ENCODE measurements around the gene DUS3L.

Gene DUS3L, protein sequence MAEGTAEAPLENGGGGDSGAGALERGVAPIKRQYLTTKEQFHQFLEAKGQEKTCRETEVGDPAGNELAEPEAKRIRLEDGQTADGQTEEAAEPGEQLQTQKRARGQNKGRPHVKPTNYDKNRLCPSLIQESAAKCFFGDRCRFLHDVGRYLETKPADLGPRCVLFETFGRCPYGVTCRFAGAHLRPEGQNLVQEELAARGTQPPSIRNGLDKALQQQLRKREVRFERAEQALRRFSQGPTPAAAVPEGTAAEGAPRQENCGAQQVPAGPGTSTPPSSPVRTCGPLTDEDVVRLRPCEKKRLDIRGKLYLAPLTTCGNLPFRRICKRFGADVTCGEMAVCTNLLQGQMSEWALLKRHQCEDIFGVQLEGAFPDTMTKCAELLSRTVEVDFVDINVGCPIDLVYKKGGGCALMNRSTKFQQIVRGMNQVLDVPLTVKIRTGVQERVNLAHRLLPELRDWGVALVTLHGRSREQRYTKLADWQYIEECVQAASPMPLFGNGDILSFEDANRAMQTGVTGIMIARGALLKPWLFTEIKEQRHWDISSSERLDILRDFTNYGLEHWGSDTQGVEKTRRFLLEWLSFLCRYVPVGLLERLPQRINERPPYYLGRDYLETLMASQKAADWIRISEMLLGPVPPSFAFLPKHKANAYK

DNA sequence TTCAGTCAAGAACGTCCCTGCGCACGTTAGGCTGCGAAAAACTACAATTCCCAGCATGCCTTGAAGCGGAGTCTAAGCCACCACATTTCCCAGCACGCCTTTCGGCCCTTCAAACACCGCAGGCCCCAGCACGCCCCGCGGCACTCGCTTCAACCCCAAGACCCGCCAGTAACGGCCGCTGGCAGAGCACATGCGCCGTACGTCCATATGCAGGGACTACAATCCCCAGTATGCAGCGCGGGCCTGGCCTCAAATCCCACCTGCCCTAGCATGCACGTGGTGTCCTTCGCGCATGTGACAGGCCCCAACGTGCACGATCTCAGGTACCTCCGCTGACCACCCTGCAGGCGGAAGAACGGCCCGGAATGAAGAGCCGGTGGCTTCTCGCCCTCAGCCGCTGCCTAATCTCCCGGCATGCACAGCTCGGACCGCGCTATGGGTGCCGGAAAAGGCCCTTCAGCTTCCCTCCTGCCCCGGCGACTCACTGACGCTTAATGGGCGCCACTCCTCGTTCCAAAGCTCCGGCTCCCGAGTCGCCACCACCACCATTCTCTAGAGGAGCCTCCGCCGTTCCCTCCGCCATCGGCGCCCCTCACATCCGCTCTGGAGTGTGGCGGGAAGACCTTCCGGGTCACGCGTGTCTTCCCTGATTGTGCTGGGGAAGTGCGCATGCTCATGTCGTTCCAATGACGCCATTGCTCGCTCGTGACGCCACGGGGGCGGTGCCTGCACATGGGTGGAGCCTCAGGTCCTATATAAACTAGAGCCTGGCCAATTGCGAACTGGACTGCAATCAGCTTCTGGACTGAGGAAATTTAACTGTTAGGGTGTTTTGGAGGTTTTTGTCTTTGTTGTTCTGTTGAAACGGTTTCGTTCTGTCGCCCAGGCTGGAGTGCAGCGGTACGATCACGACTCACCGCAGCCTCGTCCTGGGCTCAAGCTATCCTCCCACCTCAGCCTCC is at the start of gene DUS3L:
Gene DUS3L (minus strand): TSS at position 605 of the 962 bp plus-strand sequence. CDS start 22 bp downstream, at position 583.
- TF ChIP-seq, protein P1, sequence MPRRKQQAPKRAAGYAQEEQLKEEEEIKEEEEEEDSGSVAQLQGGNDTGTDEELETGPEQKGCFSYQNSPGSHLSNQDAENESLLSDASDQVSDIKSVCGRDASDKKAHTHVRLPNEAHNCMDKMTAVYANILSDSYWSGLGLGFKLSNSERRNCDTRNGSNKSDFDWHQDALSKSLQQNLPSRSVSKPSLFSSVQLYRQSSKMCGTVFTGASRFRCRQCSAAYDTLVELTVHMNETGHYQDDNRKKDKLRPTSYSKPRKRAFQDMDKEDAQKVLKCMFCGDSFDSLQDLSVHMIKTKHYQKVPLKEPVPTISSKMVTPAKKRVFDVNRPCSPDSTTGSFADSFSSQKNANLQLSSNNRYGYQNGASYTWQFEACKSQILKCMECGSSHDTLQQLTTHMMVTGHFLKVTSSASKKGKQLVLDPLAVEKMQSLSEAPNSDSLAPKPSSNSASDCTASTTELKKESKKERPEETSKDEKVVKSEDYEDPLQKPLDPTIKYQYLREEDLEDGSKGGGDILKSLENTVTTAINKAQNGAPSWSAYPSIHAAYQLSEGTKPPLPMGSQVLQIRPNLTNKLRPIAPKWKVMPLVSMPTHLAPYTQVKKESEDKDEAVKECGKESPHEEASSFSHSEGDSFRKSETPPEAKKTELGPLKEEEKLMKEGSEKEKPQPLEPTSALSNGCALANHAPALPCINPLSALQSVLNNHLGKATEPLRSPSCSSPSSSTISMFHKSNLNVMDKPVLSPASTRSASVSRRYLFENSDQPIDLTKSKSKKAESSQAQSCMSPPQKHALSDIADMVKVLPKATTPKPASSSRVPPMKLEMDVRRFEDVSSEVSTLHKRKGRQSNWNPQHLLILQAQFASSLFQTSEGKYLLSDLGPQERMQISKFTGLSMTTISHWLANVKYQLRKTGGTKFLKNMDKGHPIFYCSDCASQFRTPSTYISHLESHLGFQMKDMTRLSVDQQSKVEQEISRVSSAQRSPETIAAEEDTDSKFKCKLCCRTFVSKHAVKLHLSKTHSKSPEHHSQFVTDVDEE (CRISPR knock-in tag; IDR thresholded peaks at IDR 0.05) = peak; percentile 36; the same call in 1 of the 2 replicates
- TF ChIP-seq ZNF565 (CRISPR knock-in tag; conservative IDR thresholded peaks at IDR 0.05; ENCODE audit: low read depth) = no peak
- no peak for TF ChIP-seq ESRRG (CRISPR knock-in tag; IDR thresholded peaks at IDR 0.05)
- 0 out of 2 replicates have a peak, but pooled peaks have one; percentile 54 for TF ChIP-seq GLIS3 (CRISPR knock-in tag; IDR thresholded peaks at IDR 0.05)
- TF ChIP-seq OSR1 (CRISPR knock-in tag; IDR thresholded peaks at IDR 0.05) = no peak
- TF ChIP-seq ZNF8 (CRISPR knock-in tag; IDR thresholded peaks at IDR 0.05) = peak; percentile 39; the same call in 1 of the 2 replicates
- ATAC-seq = peak; percentile 97

DNA sequence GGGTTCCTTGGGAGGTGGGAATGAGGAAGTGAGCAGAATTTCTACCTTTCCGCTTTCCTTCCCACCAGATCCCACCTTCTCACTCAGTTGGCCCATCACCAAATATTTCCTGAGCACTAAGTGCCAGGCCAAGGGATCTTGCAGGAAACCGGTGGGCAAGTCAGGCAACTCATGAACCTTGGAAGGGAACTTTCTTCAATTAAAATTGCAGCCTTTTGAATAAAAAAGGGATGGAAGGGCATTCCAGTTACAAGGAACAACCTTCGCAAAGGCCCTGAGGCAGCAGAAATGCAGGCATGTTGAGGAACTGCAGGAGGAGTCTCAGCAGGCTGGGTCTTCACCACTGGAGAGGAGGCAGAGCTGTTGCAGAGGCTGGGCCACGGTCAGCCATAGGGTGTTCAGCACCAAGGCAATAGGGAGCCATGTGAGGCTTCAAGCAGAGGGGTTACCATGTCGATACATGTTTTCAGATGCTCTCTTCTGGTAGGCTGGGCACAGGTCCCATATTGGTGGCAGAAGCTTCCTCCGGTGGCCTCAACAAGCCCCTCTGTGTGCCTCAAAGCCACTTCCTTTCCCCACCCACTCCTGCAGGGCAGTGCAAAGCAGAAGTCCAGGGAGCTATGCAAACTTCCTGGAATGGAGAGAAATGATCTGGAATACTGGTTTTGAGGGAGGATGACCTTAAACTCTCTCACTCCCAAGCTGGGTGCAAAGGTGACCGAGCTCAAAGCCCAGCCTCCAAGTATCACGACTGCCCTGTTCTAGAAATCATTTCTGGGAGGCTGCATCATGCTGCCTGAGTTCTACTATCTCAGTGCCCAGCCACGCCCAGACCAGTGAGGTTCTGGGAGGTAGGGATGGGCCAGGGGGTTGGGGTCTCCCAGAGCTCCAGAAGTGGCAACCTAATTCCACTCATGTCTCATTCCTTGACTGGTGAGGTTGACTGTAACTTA is 48.4 kb upstream of the DUS3L start, which contains the start of gene FUT6:
Gene FUT6 (minus strand): TSS at position 638 of the 953 bp plus-strand sequence. CDS start 7,135 bp downstream, outside the sequence.
- ATAC-seq = no peak
- TF ChIP-seq ARNTL (CRISPR knock-in tag; IDR thresholded peaks at IDR 0.05; ENCODE audit: borderline replicate concordance, low read depth) (no peak), PPARA (CRISPR knock-in tag; IDR thresholded peaks at IDR 0.05; ENCODE audit: borderline replicate concordance) (no peak), ISL1 (CRISPR knock-in tag; IDR thresholded peaks at IDR 0.05) (no peak), ZNF8 (CRISPR knock-in tag; IDR thresholded peaks at IDR 0.05) (no peak), GLIS3 (CRISPR knock-in tag; IDR thresholded peaks at IDR 0.05) (no peak), ZFP3 (CRISPR knock-in tag; IDR thresholded peaks at IDR 0.05) (no peak), RARB (CRISPR knock-in tag; IDR thresholded peaks at IDR 0.05) (no peak), ZFP30 (CRISPR knock-in tag; IDR thresholded peaks at IDR 0.05) (no peak)
- TF ChIP-seq, protein P2, sequence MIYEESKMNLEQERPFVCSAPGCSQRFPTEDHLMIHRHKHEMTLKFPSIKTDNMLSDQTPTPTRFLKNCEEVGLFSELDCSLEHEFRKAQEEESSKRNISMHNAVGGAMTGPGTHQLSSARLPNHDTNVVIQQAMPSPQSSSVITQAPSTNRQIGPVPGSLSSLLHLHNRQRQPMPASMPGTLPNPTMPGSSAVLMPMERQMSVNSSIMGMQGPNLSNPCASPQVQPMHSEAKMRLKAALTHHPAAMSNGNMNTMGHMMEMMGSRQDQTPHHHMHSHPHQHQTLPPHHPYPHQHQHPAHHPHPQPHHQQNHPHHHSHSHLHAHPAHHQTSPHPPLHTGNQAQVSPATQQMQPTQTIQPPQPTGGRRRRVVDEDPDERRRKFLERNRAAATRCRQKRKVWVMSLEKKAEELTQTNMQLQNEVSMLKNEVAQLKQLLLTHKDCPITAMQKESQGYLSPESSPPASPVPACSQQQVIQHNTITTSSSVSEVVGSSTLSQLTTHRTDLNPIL (CRISPR knock-in tag; IDR thresholded peaks at IDR 0.05; ENCODE audit: low read depth) = no peak
- TF ChIP-seq, protein P3, sequence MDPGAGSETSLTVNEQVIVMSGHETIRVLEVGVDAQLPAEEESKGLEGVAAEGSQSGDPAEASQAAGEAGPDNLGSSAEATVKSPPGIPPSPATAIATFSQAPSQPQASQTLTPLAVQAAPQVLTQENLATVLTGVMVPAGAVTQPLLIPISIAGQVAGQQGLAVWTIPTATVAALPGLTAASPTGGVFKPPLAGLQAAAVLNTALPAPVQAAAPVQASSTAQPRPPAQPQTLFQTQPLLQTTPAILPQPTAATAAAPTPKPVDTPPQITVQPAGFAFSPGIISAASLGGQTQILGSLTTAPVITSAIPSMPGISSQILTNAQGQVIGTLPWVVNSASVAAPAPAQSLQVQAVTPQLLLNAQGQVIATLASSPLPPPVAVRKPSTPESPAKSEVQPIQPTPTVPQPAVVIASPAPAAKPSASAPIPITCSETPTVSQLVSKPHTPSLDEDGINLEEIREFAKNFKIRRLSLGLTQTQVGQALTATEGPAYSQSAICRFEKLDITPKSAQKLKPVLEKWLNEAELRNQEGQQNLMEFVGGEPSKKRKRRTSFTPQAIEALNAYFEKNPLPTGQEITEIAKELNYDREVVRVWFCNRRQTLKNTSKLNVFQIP (CRISPR knock-in tag; IDR thresholded peaks at IDR 0.05; ENCODE audit: borderline replicate concordance, low read depth) = no peak
- TF ChIP-seq, protein P4, sequence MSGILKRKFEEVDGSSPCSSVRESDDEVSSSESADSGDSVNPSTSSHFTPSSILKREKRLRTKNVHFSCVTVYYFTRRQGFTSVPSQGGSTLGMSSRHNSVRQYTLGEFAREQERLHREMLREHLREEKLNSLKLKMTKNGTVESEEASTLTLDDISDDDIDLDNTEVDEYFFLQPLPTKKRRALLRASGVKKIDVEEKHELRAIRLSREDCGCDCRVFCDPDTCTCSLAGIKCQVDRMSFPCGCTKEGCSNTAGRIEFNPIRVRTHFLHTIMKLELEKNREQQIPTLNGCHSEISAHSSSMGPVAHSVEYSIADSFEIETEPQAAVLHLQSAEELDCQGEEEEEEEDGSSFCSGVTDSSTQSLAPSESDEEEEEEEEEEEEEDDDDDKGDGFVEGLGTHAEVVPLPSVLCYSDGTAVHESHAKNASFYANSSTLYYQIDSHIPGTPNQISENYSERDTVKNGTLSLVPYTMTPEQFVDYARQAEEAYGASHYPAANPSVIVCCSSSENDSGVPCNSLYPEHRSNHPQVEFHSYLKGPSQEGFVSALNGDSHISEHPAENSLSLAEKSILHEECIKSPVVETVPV (CRISPR knock-in tag; IDR thresholded peaks at IDR 0.05) = no peak

DNA sequence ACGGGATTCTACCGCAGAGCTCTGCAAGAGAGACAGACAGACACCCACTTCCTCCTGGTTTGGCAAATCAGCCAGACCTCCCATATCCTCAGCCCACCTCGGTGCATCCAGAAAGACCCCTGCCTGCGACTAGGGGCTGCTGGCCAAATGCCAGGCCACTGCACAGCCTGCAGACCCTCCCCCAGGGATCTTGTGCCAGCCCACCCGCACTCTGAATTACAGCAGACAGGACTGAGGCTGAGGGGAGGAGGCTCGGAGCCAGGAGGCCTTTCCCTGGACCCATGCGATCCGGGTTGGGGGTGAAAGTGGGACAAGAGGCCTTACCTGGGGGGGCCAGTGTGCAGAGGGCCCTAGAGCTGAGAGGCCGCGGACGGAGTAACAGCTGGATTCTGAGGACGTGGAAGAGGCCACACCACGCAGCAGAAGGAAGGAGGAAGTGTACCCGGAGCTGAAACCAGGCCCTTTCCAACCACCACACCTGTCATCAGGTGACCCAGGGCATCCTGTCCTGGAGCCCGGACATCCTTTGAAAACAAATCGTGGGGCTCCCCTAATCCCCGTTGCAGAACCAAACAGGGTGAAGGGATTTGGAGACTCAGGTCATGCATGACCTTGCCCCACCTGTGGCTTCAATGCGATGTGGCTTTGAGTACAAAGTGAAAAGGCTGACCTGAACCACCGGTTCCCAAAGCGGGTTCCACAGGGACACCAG is 47.5 kb upstream of the DUS3L start:
- ATAC-seq = no peak
- TF ChIP-seq ARNTL (CRISPR knock-in tag; IDR thresholded peaks at IDR 0.05; ENCODE audit: borderline replicate concordance, low read depth) (no peak), ZC3H10 (CRISPR knock-in tag; IDR thresholded peaks at IDR 0.05) (no peak), TOX (CRISPR knock-in tag; IDR thresholded peaks at IDR 0.05; ENCODE audit: borderline replicate concordance) (no peak), PPARA (CRISPR knock-in tag; IDR thresholded peaks at IDR 0.05; ENCODE audit: borderline replicate concordance) (no peak), CSDC2 (CRISPR knock-in tag; IDR thresholded peaks at IDR 0.05) (no peak), ESRRG (CRISPR knock-in tag; IDR thresholded peaks at IDR 0.05) (no peak), GLIS3 (CRISPR knock-in tag; IDR thresholded peaks at IDR 0.05) (no peak), TCF4 (CRISPR knock-in tag; IDR thresholded peaks at IDR 0.05; ENCODE audit: borderline replicate concordance) (no peak), BACH2 (CRISPR knock-in tag; IDR thresholded peaks at IDR 0.05; ENCODE audit: borderline replicate concordance) (no peak), ISL1 (CRISPR knock-in tag; IDR thresholded peaks at IDR 0.05) (no peak), OSR1 (CRISPR knock-in tag; IDR thresholded peaks at IDR 0.05) (no peak), ZNF70 (CRISPR knock-in tag; IDR thresholded peaks at IDR 0.05) (no peak)
- TF ChIP-seq, protein P1 (CRISPR knock-in tag; IDR thresholded peaks at IDR 0.05) = no peak
